ENCODE results near the gene ZNF664.

Gene ZNF664

GRCh38 chr12:123941000-123941399, 32.0 kb upstream of the ZNF664 start:
- DNase-seq (ENCODE audit: low spot score): no peak
- TF ChIP-seq CTCF (IDR thresholded peaks at IDR 0.05; ENCODE audit: borderline replicate concordance, control extremely low read depth, extremely low read depth, insufficient read depth, missing control alignments): no peak
- in situ Hi-C loops (cut with MboI; ENCODE audit: low sequenced_read_pairs, unreplicated experiment): no loop called here

GRCh38 chr12:123941624-123942237, 31.3 kb upstream of the ZNF664 start:
- in situ Hi-C loops (cut with MboI; ENCODE audit: low sequenced_read_pairs, unreplicated experiment): no loop called here
- no peak for TF ChIP-seq CTCF (IDR thresholded peaks at IDR 0.05; ENCODE audit: borderline replicate concordance, control extremely low read depth, extremely low read depth, insufficient read depth, missing control alignments)
- no peak for DNase-seq (ENCODE audit: low spot score)

GRCh38 chr12:123942238-123942653, 30.8 kb upstream of the ZNF664 start:
- no peak for DNase-seq (ENCODE audit: low spot score)
- in situ Hi-C loops (cut with MboI; ENCODE audit: low sequenced_read_pairs, unreplicated experiment): no loop called here
- no peak for TF ChIP-seq CTCF (IDR thresholded peaks at IDR 0.05; ENCODE audit: borderline replicate concordance, control extremely low read depth, extremely low read depth, insufficient read depth, missing control alignments)

GRCh38 chr12:123942911-123943648, 29.9 kb upstream of the ZNF664 start:
- DNase-seq (ENCODE audit: low spot score): no peak
- in situ Hi-C loops (cut with MboI; ENCODE audit: low sequenced_read_pairs, unreplicated experiment): no loop called here
- no peak for TF ChIP-seq CTCF (IDR thresholded peaks at IDR 0.05; ENCODE audit: borderline replicate concordance, control extremely low read depth, extremely low read depth, insufficient read depth, missing control alignments)

GRCh38 chr12:123943816-123944215, 29.2 kb upstream of the ZNF664 start:
- no peak for TF ChIP-seq CTCF (IDR thresholded peaks at IDR 0.05; ENCODE audit: borderline replicate concordance, control extremely low read depth, extremely low read depth, insufficient read depth, missing control alignments)
- DNase-seq (ENCODE audit: low spot score): peak; percentile 17
- in situ Hi-C loops (cut with MboI; ENCODE audit: low sequenced_read_pairs, unreplicated experiment): no loop called here

- TF ChIP-seq CTCF (IDR thresholded peaks at IDR 0.05; ENCODE audit: borderline replicate concordance, control extremely low read depth, extremely low read depth, insufficient read depth, missing control alignments): no peak
- in situ Hi-C loops (cut with MboI; ENCODE audit: low sequenced_read_pairs, unreplicated experiment): no loop called here
- DNase-seq (ENCODE audit: low spot score): no peak
These were observed 28.3 kb upstream of the ZNF664 start for GRCh38 chr12:123944696-123945095.

Measured in GM13976 (cell line).